ENCODE measurements around the gene GAGE12F.
"Not testable (repeated sequence)": the region's sequence is repeated elsewhere in the genome, so short reads cannot be mapped to it uniquely, and the experiment has no call there.

- not testable (repeated sequence) for TF ChIP-seq CTCF (conservative IDR thresholded peaks at IDR 0.05; ENCODE audit: low read depth, low read length); EZH2phosphoT487 (IDR thresholded peaks at IDR 0.05; ENCODE audit: borderline replicate concordance, low read length)
Observed at GRCh38 chrX:49568728-49569127, 8.1 kb downstream of the GAGE12F start.
